Activated T-cell treated with anti-CD3 and anti-CD28 coated beads for 24 hours (primary cell): Measurements from ENCODE around the gene SORCS3.

Experiments
- DNase-seq: peaks from one replicate; pipeline ENCODE4 v3.0.0-alpha.2; 2020; ENCODE audit warnings: low read depth

SORCS3 gene

GRCh38 chr10:105112862-105113261 lies 471.8 kb downstream of the SORCS3 start:
- DNase-seq: no peak

DNA sequence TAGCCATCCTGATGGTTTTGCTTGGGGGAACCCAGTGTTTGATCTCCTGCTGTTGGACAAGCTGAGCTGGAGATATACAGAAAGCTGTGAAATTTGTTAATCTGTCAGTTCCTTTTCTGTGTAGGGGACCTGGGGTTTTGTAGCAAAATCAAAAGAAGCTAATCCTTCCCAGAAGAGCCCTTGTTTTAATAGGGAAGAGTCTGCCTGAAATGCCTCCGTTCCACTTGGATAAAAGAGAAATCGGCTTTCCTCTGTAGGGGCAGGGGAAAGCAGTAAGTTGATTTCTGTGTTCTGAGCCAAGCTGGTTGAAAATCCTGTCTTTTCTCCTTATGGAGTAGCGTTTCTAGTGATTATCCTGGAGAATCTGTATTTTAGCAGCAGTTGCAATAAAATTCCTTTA lies 472.6 kb downstream of the SORCS3 start:
- DNase-seq: no peak

DNA sequence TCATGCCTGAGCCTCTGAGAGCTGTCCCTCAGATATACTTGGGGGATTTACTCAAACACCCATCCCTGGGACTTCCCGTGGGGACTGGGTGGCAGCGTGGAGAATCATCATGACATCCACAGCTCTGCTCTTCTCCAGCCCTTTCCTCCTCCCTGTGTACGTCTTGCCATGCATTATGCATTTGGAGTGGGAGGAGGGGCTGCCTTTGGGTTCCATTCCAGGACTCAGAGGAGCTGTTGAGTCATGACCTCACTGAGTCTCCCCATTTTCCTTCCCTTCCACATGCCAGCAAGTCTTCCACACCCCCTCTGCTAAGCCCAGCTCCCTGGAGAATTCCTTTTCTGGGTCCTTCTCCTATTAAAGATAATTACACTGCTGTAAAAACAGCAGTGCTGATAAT lies 480.7 kb downstream of the SORCS3 start:
- DNase-seq: no peak

DNA sequence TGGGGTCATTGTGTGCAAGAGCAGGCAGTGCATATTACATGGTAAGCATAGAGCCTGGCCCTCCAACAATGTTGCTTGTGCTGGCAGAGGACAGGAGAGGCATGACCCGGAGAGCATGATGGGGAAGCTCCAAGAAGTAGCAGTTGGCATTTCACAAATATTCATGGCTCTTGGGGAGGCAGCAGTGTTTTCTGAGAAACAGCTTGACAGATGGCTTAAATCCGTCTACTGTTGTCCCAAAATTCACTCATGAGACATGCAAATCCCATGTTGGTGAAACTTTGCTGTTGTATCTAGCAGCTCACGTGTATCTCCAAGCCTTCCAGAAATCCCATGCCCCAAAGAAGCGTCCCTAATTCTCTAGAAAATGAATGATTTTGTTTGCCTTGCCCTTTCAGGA lies 487.0 kb downstream of the SORCS3 start:
- DNase-seq: no peak

- no peak for DNase-seq
These were observed 497.3 kb downstream of the SORCS3 start for GRCh38 chr10:105138358-105138757.

GRCh38 chr10:105139363-105139896 lies 498.3 kb downstream of the SORCS3 start:
- no peak for DNase-seq

- DNase-seq: no peak
These were observed 499.5 kb downstream of the SORCS3 start for GRCh38 chr10:105140600-105140999.

- DNase-seq: no peak
These were observed 504.6 kb downstream of the SORCS3 start for GRCh38 chr10:105145711-105146110.

DNA sequence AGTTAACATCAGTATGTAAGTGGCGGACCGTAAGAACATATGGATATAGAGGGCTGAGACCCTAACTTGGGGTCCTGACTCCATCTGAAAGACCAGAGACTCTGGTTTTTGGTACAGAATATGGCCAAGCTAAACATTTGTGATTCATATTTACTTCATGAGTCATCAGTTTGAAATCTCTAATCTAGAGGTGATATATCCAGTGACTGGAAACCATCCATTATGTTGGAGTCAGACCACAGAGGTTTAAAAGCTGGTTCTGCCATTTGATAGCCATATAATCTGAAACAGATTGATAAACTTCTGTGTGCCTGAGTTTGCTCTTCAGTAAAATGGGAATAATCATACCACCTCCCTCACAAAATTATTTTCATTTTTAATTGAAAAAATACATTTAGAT lies 505.3 kb downstream of the SORCS3 start:
- DNase-seq: no peak

GRCh38 chr10:105148456-105148855 lies 507.4 kb downstream of the SORCS3 start:
- no peak for DNase-seq

GRCh38 chr10:105148921-105149320 lies 507.8 kb downstream of the SORCS3 start:
- DNase-seq: no peak

- DNase-seq: no peak
These were observed 508.3 kb downstream of the SORCS3 start for GRCh38 chr10:105149371-105149891.

DNA sequence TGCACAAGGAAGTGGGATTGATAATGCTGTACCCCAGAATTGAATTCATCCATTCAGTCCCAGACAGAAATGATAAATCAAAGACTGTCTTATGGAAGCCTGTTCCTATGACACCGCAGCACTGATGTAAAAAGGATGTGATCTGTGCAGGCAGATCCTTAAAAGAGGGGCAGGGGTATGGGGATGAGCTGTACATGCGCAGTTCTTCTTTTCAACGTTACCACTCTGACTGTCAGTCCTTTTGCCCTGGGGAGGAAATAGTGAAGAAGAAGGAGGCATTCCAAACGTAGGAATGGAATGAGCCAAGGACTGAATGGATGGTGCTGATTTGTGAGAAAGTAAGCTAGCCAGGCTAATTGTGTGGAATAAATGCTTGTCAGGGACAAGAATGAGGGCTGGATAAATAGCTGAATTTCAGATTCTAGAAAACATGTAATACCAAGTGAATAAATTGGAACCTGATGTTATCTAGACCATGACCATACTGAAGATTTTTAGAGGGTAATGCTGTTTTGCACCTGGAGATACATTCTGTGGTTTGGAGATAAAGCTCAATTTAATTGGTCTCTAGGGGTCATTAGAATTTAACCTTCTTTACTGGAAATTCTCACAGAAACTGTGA lies 509.3 kb downstream of the SORCS3 start:
- no peak for DNase-seq

DNA sequence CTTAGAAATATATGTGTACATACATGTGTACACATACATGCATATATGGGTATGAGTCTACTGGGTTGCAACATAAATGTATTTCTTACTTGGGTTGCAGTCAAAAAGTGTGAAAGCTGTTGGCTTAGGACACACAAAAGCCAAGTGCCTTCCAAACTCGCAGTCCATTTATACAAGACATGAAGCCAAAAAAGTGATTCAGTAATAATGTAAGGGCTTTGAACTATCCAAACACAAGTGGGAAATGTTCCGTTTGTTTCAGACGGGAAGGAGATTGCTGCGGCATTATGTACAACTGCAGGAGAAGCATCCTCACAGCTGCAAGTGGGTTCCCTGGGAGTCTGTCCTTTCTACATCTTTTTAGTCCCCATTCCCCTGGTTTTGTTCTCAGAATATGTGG lies 513.6 kb downstream of the SORCS3 start:
- DNase-seq: no peak

GRCh38 chr10:105159268-105159667 lies 518.2 kb downstream of the SORCS3 start:
- DNase-seq: no peak

GRCh38 chr10:105161149-105161548 lies 520.1 kb downstream of the SORCS3 start:
- DNase-seq: no peak

GRCh38 chr10:105161767-105162166 lies 520.7 kb downstream of the SORCS3 start:
- no peak for DNase-seq

DNA sequence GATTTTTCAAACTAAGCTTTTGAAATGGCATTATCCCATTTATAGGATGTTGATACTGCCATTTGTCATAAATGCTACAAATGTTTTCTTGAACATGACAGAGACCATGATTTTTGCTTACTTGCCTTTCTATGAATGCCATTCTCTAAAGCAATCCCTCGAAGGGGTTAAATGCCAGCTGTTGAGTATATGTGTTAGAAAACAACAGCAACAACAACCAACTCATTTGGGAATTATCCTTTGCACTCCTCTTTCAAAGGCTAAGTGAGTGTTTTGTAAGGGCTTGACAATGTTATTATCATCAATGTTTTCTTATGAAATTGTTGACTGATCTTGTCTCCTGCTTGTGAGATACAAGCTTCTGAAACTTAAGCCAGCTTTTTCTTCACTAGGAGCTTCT lies 529.4 kb downstream of the SORCS3 start:
- no peak for DNase-seq

GRCh38 chr10:105171945-105172344 lies 530.9 kb downstream of the SORCS3 start:
- no peak for DNase-seq

GRCh38 chr10:105181626-105182025 lies 540.5 kb downstream of the SORCS3 start:
- no peak for DNase-seq

DNA sequence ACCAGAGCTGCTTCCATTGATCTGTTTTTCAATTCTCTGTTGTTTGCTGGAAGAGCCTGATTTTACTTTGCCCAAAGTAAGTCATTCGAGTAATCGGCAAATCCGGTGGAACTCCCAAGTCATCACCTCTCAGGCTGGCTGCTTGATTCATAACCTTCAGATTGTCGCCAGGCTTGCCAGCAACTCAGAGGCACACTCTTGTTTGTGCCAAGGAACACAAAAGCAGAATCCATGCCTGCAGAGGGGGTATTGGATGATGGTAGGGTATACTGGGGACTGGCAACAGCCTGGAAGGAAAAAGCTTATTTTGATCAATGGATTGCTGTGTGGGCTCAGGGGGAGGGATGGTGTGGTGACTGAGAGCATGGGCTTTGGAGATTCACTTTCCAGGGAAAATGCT lies 542.4 kb downstream of the SORCS3 start:
- no peak for DNase-seq

DNA sequence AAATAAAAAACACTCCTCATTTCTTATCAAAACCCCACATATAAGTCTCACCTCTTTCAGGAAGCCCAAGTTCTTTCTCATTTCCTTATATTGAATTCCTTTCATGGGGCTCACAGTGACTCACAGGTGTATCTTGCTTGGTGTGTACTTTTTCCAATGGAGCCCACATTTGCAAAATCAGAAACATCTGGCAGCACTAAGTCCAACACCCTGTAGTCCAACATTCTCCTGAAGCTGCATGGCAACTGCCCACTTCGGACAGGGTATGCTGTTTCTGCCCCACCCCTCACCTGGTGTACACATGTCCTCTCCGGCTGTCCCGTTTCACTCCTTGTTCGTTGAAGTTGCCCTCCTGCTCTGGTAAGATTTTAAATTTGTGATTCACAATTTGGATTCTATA lies 544.1 kb downstream of the SORCS3 start:
- DNase-seq: no peak

DNA sequence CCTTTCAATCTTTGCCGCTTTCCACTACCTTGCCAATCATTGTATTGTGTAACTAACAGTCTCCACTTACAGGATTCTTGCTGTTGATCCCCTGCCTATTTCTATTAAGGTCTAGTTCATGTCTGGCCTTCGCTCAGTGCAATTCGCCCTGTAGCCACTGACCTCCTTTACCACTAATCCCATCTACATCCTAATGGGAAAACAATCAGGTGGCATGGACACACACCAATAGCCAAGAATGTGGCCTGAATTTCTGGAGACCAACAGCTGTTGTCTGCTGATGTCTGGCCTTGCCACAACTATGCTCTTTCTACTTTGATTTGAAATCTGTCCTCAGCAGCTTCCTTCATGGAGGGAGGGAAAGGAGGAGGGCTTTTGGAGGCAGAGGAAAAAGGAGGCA lies 546.2 kb downstream of the SORCS3 start:
- DNase-seq: no peak
